Esophagus squamous epithelium (tissue), 5 donors: ENCODE data around the gene SCGB3A1. TPM values are rescaled to one million over a fixed set of nuclear protein-coding genes. Genes with fewer than 3 reads are reported as not detected.

ENCODE experiments used
- DNase-seq: peaks from one replicate; lab custom pipeline; 2025; lab: John Stamatoyannopoulos, UW
- H3K27ac ChIP-seq, 4 donors: fragments of 200-600 bp; sonication (generic); one replicate each; pipeline ENCODE4 v1.5.1; 2016 to 2019; ENCODE audit warnings: mild to moderate bottlenecking in 1 of 4
- H3K27me3 ChIP-seq, 4 donors: fragments of 200-600 bp; sonication (generic); 1 replicate in 3 of 4; 2 replicates in 1 of 4; pipeline versions ENCODE4 v1.5.1 to v1.6.0; 2017 to 2021; ENCODE audit warnings: antibody characterized with exemption in 1 of 4
- H3K36me3 ChIP-seq, 3 donors: fragments of 200-600 bp; sonication (generic); one replicate each; pipeline ENCODE4 v1.5.1; 2016 to 2019
- H3K4me1 ChIP-seq, 3 donors: fragments of 200-600 bp; sonication (generic); one replicate each; pipeline ENCODE4 v1.5.1; 2017 to 2019
- H3K4me3 ChIP-seq, 4 donors: fragments of 200-600 bp; sonication (generic); 1 replicate in 3 of 4; 2 replicates in 1 of 4; pipeline ENCODE4 v1.5.1; 2016 to 2019; ENCODE audit warnings: mild to moderate bottlenecking in 2 of 4, moderate library complexity in 1 of 4
- H3K9me3 ChIP-seq, 3 donors: fragments of 200-600 bp; sonication (generic); one replicate each; pipeline ENCODE4 v1.5.1; 2016 to 2019
- POLR2A ChIP-seq, 4 donors: fragments of 450-650 bp; IDR thresholded peaks; one replicate each; pipeline ENCODE4 v1.6.1; 2017; ENCODE audit warnings: antibody characterized with exemption in 4 of 4, mild to moderate bottlenecking in 4 of 4, moderate library complexity in 3 of 4
- WGBS, 2 donors: methylation state at CpG; one replicate each; pipeline ENCODE4 v1.1.5; 2018; 5-methylcytosine and 5-hydroxymethylcytosine counted together
- intact Hi-C: fragments of 100-400 bp; cut with DNase I; formaldehyde crosslinking; loops from one replicate; pipeline ENCODE4 v1.15.0; 2022
- total RNA-seq, 4 donors: library from RNA; depleted of rRNA; stranded (reverse); fragments of >200 nt; gene quantifications; one replicate each; pipeline ENCODE4 v1.1.0, GENCODE V29; 2016
- TF ChIP-seq, protein P1 (sequence below), 6 experiments: fragments of 450-650 bp in 4 of 6; fragments of 200-600 bp in 2 of 6; sonication (generic) in 2 of 6; IDR thresholded peaks; one replicate each; pipeline ENCODE4 v1.5.1; 2016 to 2019; ENCODE audit warnings: antibody characterized with exemption in 6 of 6, mild to moderate bottlenecking in 4 of 6, moderate library complexity in 4 of 6
- donor health status: DM: yes; HTN: yes; CAD: no.

SCGB3A1 gene
- total RNA-seq, 4 donors from 2014 or later: 2.1 to 101 TPM; not detected in 2

DNA sequence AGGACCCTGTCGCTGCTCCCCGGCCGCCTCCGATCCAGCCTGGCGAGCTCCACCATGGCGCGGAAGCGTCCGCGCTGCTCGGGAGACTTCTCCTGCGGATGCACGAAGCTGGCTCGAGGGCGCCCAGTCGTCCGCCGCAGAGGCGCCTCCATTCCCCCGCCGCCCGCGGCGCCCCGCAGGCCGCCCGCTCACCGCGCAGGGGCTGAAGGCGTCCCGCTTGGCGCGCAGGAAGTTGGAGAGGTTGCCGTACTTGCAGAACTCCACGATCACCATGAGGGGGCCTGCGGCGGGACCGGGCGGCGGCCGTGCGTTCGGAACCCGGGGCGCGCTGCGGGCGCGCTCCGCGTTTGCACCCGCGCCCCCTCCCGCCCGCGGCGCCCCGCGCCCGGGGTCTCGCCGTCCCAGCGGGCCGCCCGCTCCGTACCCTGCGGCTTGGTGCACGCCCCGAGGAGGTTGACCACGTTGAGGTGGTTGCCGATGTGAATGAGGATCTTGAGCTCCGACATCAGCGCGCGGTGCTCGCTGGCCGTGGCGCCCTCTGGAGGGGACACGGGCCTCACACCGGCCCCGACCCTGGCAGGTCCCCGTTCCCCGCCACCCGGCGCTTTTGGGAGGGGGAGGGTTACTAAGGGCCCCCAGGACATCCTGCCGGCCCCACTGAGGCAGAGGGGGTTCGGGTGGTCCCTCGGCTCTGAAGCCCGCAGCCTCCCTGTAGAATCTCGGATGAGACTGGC lies 27.7 kb upstream of the SCGB3A1 start:
- Histone ChIP-seq H3K27ac (no peak overlapping the region), H3K4me1 (peaks cover 0 to 12% (median 0%) of the 10 kb centered on the region in 3 donors), H3K4me3 (peak overlapping the region in 2 of 4 donors; percentile 26 to 53), H3K9me3 (no peaks in the 10 kb centered on the region), H3K27me3 (peaks cover 0 to 51% (median 0%) of the 10 kb centered on the region in 4 donors), H3K36me3 (no peaks in the 10 kb centered on the region)
- TF ChIP-seq, protein P1, sequence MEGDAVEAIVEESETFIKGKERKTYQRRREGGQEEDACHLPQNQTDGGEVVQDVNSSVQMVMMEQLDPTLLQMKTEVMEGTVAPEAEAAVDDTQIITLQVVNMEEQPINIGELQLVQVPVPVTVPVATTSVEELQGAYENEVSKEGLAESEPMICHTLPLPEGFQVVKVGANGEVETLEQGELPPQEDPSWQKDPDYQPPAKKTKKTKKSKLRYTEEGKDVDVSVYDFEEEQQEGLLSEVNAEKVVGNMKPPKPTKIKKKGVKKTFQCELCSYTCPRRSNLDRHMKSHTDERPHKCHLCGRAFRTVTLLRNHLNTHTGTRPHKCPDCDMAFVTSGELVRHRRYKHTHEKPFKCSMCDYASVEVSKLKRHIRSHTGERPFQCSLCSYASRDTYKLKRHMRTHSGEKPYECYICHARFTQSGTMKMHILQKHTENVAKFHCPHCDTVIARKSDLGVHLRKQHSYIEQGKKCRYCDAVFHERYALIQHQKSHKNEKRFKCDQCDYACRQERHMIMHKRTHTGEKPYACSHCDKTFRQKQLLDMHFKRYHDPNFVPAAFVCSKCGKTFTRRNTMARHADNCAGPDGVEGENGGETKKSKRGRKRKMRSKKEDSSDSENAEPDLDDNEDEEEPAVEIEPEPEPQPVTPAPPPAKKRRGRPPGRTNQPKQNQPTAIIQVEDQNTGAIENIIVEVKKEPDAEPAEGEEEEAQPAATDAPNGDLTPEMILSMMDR (IDR thresholded peaks at IDR 0.05): peak in 1 of 6 experiments; percentile 18
- TF ChIP-seq POLR2A (IDR thresholded peaks at IDR 0.05): no peak
- 30% methylated on average over 6 of the region's 90 CpGs; no CpG with 5 or more reads in 1 of the 2 donors for WGBS, 2 donors
- intact Hi-C loops: no loop called here
- DNase-seq: no peak

DNA sequence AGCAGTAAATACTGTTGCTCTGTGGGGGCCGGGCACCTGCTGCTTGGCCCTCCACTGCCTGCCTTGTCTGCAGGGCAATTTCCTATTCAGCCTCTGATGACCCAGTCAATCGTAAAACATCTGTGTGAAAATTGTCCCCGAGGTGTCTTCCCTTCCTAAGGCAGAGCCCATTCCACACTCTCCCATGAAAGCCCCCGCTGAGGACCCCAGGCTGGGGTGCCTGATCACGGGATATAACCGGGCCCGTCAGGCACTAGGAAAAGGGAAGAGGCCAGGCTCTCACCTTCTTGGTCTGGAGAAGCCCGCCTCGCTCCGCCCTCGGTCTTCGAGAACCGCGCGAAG lies 27.2 kb upstream of the SCGB3A1 start:
- no peaks in the 10 kb centered on the region for H3K36me3 ChIP-seq
- intact Hi-C loops: no loop called here
- TF ChIP-seq POLR2A (IDR thresholded peaks at IDR 0.05): no peak
- TF ChIP-seq, protein P1 (IDR thresholded peaks at IDR 0.05): no peak
- H3K4me1 ChIP-seq: peaks cover 0 to 12% (median 0%) of the 10 kb centered on the region in 3 donors
- peaks cover 0 to 51% (median 0%) of the 10 kb centered on the region in 4 donors for H3K27me3 ChIP-seq
- DNase-seq: no peak
- no peaks in the 10 kb centered on the region for H3K9me3 ChIP-seq
- peak overlapping the region in 2 of 4 donors; percentile 26 to 53 for H3K4me3 ChIP-seq
- no peak overlapping the region for H3K27ac ChIP-seq
- 31 to 63% methylated on average over 2 to 10 of the region's 15 CpGs for WGBS, 2 donors

DNA sequence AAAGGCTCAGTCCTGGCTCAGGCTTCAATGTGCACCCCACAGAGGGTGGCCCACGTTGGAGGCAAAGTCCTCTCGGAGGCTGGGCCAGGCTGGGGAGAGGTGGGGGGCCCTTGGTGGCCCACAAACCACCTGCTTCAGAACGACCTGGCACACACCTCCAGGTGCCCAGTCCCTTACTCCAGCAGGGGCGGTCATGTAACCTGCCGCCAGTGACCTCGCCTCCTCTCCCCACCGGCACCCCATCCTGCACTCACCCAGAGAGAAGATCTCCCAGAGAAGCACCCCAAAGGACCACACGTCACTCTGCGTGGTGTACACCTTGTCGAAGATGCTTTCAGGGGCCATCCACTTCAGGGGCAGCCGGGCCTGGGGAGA lies 22.5 kb upstream of the SCGB3A1 start:
- H3K36me3 ChIP-seq: no peaks in the 10 kb centered on the region
- H3K4me3 ChIP-seq: no peak overlapping the region
- H3K27ac ChIP-seq: no peak overlapping the region
- intact Hi-C loops: no loop called here
- no peaks in the 10 kb centered on the region for H3K9me3 ChIP-seq
- peaks cover 0 to 27% (median 0%) of the 10 kb centered on the region in 4 donors for H3K27me3 ChIP-seq
- 75 to 91% methylated on average over 4 to 6 of the region's 11 CpGs for WGBS, 2 donors
- no peak for DNase-seq
- peaks cover 0 to 4% (median 0%) of the 10 kb centered on the region in 3 donors for H3K4me1 ChIP-seq
- TF ChIP-seq POLR2A (IDR thresholded peaks at IDR 0.05): no peak
- TF ChIP-seq, protein P1 (IDR thresholded peaks at IDR 0.05): no peak

DNA sequence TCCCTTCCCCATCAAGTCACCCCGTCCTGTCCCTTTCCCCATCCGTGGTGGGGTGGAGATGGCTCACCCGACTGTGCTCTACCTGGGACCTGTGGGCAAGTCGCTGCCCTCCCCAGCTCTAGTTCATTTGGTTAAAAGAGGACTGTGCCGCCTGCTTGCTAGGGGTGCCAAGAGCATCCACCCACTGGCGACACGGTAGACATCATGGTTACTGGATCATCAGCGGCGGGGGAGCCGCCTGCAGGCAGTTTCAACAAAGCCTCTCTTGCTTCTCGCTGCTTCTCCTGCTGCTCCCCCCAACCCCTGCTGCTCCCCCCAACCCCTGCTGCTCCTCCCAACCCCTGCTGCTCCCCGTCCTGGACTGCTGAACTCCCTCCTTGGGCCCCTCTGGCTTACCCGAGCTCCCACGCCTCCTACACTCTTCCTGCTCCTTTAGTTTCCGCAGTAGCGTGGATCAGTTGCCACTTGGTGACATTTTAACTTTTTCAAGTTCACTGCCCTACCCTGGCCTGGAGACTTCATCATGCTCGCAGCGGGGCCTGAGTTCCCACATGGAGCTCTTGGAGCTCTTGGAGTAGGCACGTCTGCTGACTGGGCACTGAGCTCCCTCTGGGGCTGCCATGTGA lies 22.0 kb upstream of the SCGB3A1 start:
- WGBS, 2 donors: 67 to 69% methylated on average over 12 to 15 of the region's 19 CpGs
- intact Hi-C loops: no loop called here
- Histone ChIP-seq H3K4me3 (no peak overlapping the region), H3K27ac (no peak overlapping the region), H3K9me3 (no peaks in the 10 kb centered on the region), H3K36me3 (no peaks in the 10 kb centered on the region), H3K4me1 (no peaks in the 10 kb centered on the region), H3K27me3 (peaks cover 0 to 25% (median 0%) of the 10 kb centered on the region in 4 donors)
- no peak for DNase-seq
- TF ChIP-seq, protein P1 (IDR thresholded peaks at IDR 0.05): no peak
- no peak for TF ChIP-seq POLR2A (IDR thresholded peaks at IDR 0.05)

DNA sequence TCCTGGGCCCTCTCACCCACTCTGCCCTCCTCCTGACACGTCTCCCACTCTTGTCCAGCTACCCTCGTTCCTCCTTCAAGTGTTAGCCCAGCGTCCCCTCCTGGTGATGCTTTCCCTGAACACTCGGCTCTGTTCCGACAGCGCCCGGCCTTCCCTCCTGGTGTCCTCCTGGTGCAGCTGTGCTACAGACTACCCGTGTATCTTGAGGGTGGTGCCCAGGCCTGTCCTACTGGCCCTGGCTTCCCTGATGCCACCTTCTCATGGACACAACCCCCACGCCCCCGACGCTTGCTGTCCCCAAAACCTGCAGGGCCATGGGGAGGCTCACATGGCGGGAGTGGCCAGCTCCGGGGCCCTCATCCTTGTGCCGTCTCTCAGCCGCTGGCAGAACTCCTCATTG lies 21.4 kb upstream of the SCGB3A1 start:
- TF ChIP-seq, protein P1 (IDR thresholded peaks at IDR 0.05): no peak
- TF ChIP-seq POLR2A (IDR thresholded peaks at IDR 0.05): no peak
- 69 to 79% methylated on average over 10 to 14 of the region's 15 CpGs for WGBS, 2 donors
- DNase-seq: no peak
- Histone ChIP-seq H3K9me3 (no peaks in the 10 kb centered on the region), H3K4me1 (no peaks in the 10 kb centered on the region), H3K27me3 (peaks cover 0 to 24% (median 0%) of the 10 kb centered on the region in 4 donors), H3K36me3 (no peaks in the 10 kb centered on the region), H3K27ac (no peak overlapping the region), H3K4me3 (no peak overlapping the region)
- intact Hi-C loops: no loop called here
